Measurements from ENCODE around the gene EHD1. TPM values are rescaled to one million over a fixed set of nuclear protein-coding genes. Genes with fewer than 3 reads are reported as not detected.

The EHD1 gene
- total RNA-seq, 2 donors from 2014 or later = 39.7 to 43.8 TPM

GRCh38 chr11:64802370-64803157 lies 75.9 kb downstream of the EHD1 start:
- Mint-ChIP-seq H3K9me3 (no peaks in the 10 kb centered on the region), H3K27me3 (ENCODE audit: insufficient read depth) (no peaks in the 10 kb centered on the region), H3K27ac (no peak overlapping the region), H3K36me3 (ENCODE audit: low read depth) (peaks cover 18% of the 10 kb centered on the region), H3K4me3 (peak overlapping the region; percentile 76), H3K4me1 (peaks cover 8% of the 10 kb centered on the region)
- peaks cover 27% of the 10 kb centered on the region for H3K36me3 ChIP-seq (ENCODE audit: control insufficient read depth, insufficient read depth, low read length)
- 13 to 33% methylated on average over 15 to 54 of the region's 54 CpGs for WGBS, 2 experiments (ENCODE audit: insufficient coverage in 1 of 2, insufficient read length in 1 of 2)
- H3K27ac ChIP-seq (ENCODE audit: low read depth, low read length) = no peak overlapping the region
- peak overlapping the region; percentile 75 for H3K4me3 ChIP-seq (ENCODE audit: low read length)
- H3K9ac ChIP-seq (ENCODE audit: extremely low read depth, low read length, poor library complexity, severe bottlenecking) = peak overlapping the region; percentile 6
- DNase-seq = no peak
- TF ChIP-seq CTCF (conservative IDR thresholded peaks at IDR 0.05) = no peak
- H3K9me3 ChIP-seq (ENCODE audit: control insufficient read depth, low read length) = no peaks in the 10 kb centered on the region
- H3K27me3 ChIP-seq (ENCODE audit: control insufficient read depth, insufficient read depth, low read length, poor library complexity, severe bottlenecking) = no peaks in the 10 kb centered on the region
- no peaks in the 10 kb centered on the region for H3K4me1 ChIP-seq (ENCODE audit: control insufficient read depth, insufficient read depth, low read length)

Small RNA genes within 50 kb of the gene (microRNA-seq; reads per million reads assigned to microRNA genes)
- not detected for gene MIR6749 (ENCODE audit: borderline microRNAs expressed)
- not detected for gene MIR6750 (ENCODE audit: borderline microRNAs expressed)

Other genes starting within 250 kb of the EHD1 start
- 1 to 10 TPM in 1 of 2 donors, under 1 TPM in 1; 1.00 to 1.5 TPM for gene NRXN2, start 155.4 kb downstream of the EHD1 start, total RNA-seq
- gene RASGRP2, start 134.5 kb downstream of the EHD1 start, total RNA-seq = 1 to 10 TPM in 1 of 2 donors, under 1 TPM in 1; 0.86 to 1.9 TPM
- gene PYGM, start 118.6 kb downstream of the EHD1 start, total RNA-seq = 1 to 10 TPM; 1.1 to 1.2 TPM
- 100 to 1,000 TPM; 331 to 399 TPM for gene SF1, start 100.1 kb downstream of the EHD1 start, total RNA-seq
- 10 to 100 TPM; 24.7 to 32.4 TPM for gene MAP4K2, start 75.4 kb downstream of the EHD1 start, total RNA-seq
- 10 to 100 TPM; 44.5 to 48.7 TPM for gene MEN1, start 68.1 kb downstream of the EHD1 start, total RNA-seq
- 10 to 100 TPM; 11.1 to 12.6 TPM for gene CDC42BPG, start 34.0 kb downstream of the EHD1 start, total RNA-seq
- 10 to 100 TPM; 17.0 to 23.0 TPM for gene ATG2A, start 38.6 kb upstream of the EHD1 start, total RNA-seq
- gene PPP2R5B, start 46.1 kb upstream of the EHD1 start, total RNA-seq = 1 to 10 TPM; 2.8 to 3.3 TPM
- gene GPHA2, start 57.3 kb upstream of the EHD1 start, total RNA-seq = under 1 TPM in 1 of 2 donors, not detected in 1; 0.77 TPM
- not detected for gene MAJIN, start 93.5 kb upstream of the EHD1 start, total RNA-seq
- gene BATF2, start 118.3 kb upstream of the EHD1 start, total RNA-seq = under 1 TPM in 1 of 2 donors, not detected in 1; 0.27 TPM
- gene ARL2, start 135.5 kb upstream of the EHD1 start, total RNA-seq = 100 to 1,000 TPM; 127 to 199 TPM
- gene SNX15, start 148.8 kb upstream of the EHD1 start, total RNA-seq = 10 to 100 TPM; 14.2 to 16.4 TPM
- 10 to 100 TPM; 11.4 to 12.0 TPM for gene SAC3D1, start 162.6 kb upstream of the EHD1 start, total RNA-seq
- gene NAALADL1, start 179.9 kb upstream of the EHD1 start, total RNA-seq = 1 to 10 TPM; 2.2 to 4.5 TPM
- 10 to 100 TPM; 48.1 to 82.6 TPM for gene CDCA5, start 205.4 kb upstream of the EHD1 start, total RNA-seq
- gene ZFPL1, start 205.6 kb upstream of the EHD1 start, total RNA-seq = 10 to 100 TPM; 35.7 to 46.6 TPM
- 100 to 1,000 TPM; 107 to 113 TPM for gene VPS51, start 217.6 kb upstream of the EHD1 start, total RNA-seq
- 100 to 1,000 TPM in 1 of 2 donors, 10 to 100 TPM in 1; 97.9 to 108 TPM for gene TM7SF2, start 233.3 kb upstream of the EHD1 start, total RNA-seq
- 10 to 100 TPM; 11.0 to 11.8 TPM for gene ZNHIT2, start 239.1 kb upstream of the EHD1 start, total RNA-seq
- gene FAU, start 243.5 kb upstream of the EHD1 start, total RNA-seq = 100 to 1,000 TPM; 774 to 802 TPM
- gene MRPL49, start 243.7 kb upstream of the EHD1 start, total RNA-seq = 10 to 100 TPM; 53.9 to 56.6 TPM